ENCODE data around the gene ITM2C.

GRCh38 chr2:230908092-230908594, 43.4 kb downstream of the ITM2C start:
- TF ChIP-seq CTCF (tag by site-specific recombination; IDR thresholded peaks at IDR 0.05): no peak
- TF ChIP-seq ZNF169 (tag by site-specific recombination; IDR thresholded peaks at IDR 0.05): no peak
- no peak for TF ChIP-seq KLF9 (tag by site-specific recombination; IDR thresholded peaks at IDR 0.05; ENCODE audit: low read depth)
- no peak for TF ChIP-seq REST (tag by site-specific recombination; IDR thresholded peaks at IDR 0.05)
- TF ChIP-seq ZNF777 (tag by site-specific recombination; IDR thresholded peaks at IDR 0.05; ENCODE audit: borderline replicate concordance): no peak
- TF ChIP-seq ZNF24 (tag by site-specific recombination; IDR thresholded peaks at IDR 0.05): no peak
- no peak for TF ChIP-seq ZNF184 (tag by site-specific recombination; IDR thresholded peaks at IDR 0.05)
- no peak for TF ChIP-seq ZNF707 (tag by site-specific recombination; IDR thresholded peaks at IDR 0.05)

Measured in HEK293 (cell line).